ENCODE results near the gene AGMO.

- no peak for TF ChIP-seq CTCF (conservative IDR thresholded peaks at IDR 0.05 in 1 of 2, IDR thresholded peaks at IDR 0.05 in 1 of 2; ENCODE audit: extremely low read depth in 1 of 2, insufficient read depth in 1 of 2, low read depth in 1 of 2, low read length in 2 of 2)
- no peak for TF ChIP-seq EZH2 (IDR thresholded peaks at IDR 0.05; ENCODE audit: borderline replicate concordance, low read length)
These were observed 85.3 kb downstream of the AGMO start for GRCh38 chr7:15476531-15476918.
